HCT116 (cell line): ENCODE data around the gene MAML3. TPM values are rescaled to one million over a fixed set of nuclear protein-coding genes. Genes with fewer than 3 reads are reported as not detected.

ENCODE experiments used
- ATAC-seq: fragments of 200-7000 bp; cut with Tn5 transposase; 2 replicates; pipeline ENCODE4 v1.9.1; 2020; ENCODE audit warnings: mild to moderate bottlenecking, moderate library complexity
- BruUV-seq: library from RNA; stranded (reverse); fragments of 400-500 nt; replicated peaks from 2 replicates; lab custom pipeline; 2021; lab: Mats Ljungman, UMichigan
- CTCF ChIA-PET: fragments of 300-600 bp; sonication (Branson Sonifier 250); formaldehyde crosslinking; loops from one replicate; lab custom pipeline; 2021; ENCODE audit warnings: antibody characterized with exemption; lab: Charles Lee
- POLR2A ChIA-PET: fragments of 300-600, 350-600 bp; sonication (Branson Sonifier 250); formaldehyde crosslinking; loops from one replicate; lab custom pipeline; 2021; ENCODE audit warnings: antibody characterized with exemption; lab: Charles Lee
- RAD21 ChIA-PET, 2 experiments: fragments of 300-600 bp; sonication (Branson Sonifier 250); formaldehyde crosslinking; loops; one replicate each; lab custom pipeline; 2023; ENCODE audit warnings: low total read pairs in 2 of 2; ENCODE audit not compliant: uncharacterized antibody in 2 of 2, unreplicated experiment in 2 of 2, low non-redundant PET in 1 of 2; lab: Charles Lee
- DNase-seq: peaks from one replicate; pipeline ENCODE4 v3.0.0-alpha.2; 2010; ENCODE audit warnings: low read depth, low spot score
- H2AFZ ChIP-seq: fragments of 200-600 bp; shearing (Covaris generic), sonication (generic); 2 replicates; pipeline ENCODE4 v1.6.1; 2017; ENCODE audit warnings: low read depth, mixed run types, mixed read lengths, antibody characterized with exemption, low read length; ENCODE audit not compliant: poor library complexity, severe bottlenecking
- H3K27ac ChIP-seq: 2 replicates; pipeline ENCODE4 v1.5.1; 2012; ENCODE audit warnings: low read depth, low read length
- H3K27me3 ChIP-seq: fragments of 200-600 bp; sonication (generic); 2 replicates; pipeline ENCODE4 v1.6.1; 2016; ENCODE audit warnings: mixed run types, low read length, mixed read lengths; ENCODE audit not compliant: insufficient read depth
- H3K36me3 ChIP-seq, 2 experiments: fragments of 200-500 bp in 1 of 2; fragments of 200-600 bp in 1 of 2; sonication (Bioruptor generic) in 1 of 2; sonication (generic) in 1 of 2; 2 replicates each; pipeline versions ENCODE4 v1.5.1 to v1.6.1; 2014 to 2016; ENCODE audit warnings: low read length in 2 of 2, inconsistent platforms in 1 of 2, mixed read lengths in 1 of 2, mixed run types in 1 of 2; ENCODE audit not compliant: insufficient read depth in 2 of 2, control insufficient read depth in 1 of 2
- H3K4me1 ChIP-seq, 2 experiments: fragments of 200-600 bp in 1 of 2; sonication (generic) in 1 of 2; 2 replicates each; pipeline versions ENCODE4 v1.5.1 to v1.6.1; 2012 to 2017; ENCODE audit warnings: low read length in 2 of 2, inconsistent platforms in 1 of 2, mild to moderate bottlenecking in 1 of 2, mixed read lengths in 1 of 2, mixed run types in 1 of 2, moderate library complexity in 1 of 2; ENCODE audit not compliant: insufficient read depth in 2 of 2, control insufficient read depth in 1 of 2
- H3K4me2 ChIP-seq: fragments of 200-600 bp; sonication (generic); 2 replicates; pipeline ENCODE4 v1.6.1; 2017; ENCODE audit warnings: mixed run types, low read length, mixed read lengths
- H3K4me3 ChIP-seq, 2 experiments: fragments of 200-600 bp in 1 of 2; sonication (generic) in 1 of 2; replicated peaks in 1 of 2; 2 replicates each; pipeline ENCODE4 v1.5.1; 2011 to 2016; ENCODE audit warnings: low read length in 2 of 2, control low read depth in 1 of 2, low read depth in 1 of 2, mild to moderate bottlenecking in 1 of 2, mixed read lengths in 1 of 2, mixed run types in 1 of 2
- H3K79me2 ChIP-seq: fragments of 200-600 bp; sonication (generic); 2 replicates; pipeline ENCODE4 v1.6.1; 2017; ENCODE audit warnings: mild to moderate bottlenecking, mixed run types, low read length, moderate library complexity, mixed read lengths; ENCODE audit not compliant: insufficient read depth
- H3K9ac ChIP-seq: fragments of 200-600 bp; sonication (generic); 2 replicates; pipeline ENCODE4 v1.6.1; 2016; ENCODE audit warnings: low read length, mixed read lengths
- H3K9me2 ChIP-seq: fragments of 200-600 bp; sonication (generic), shearing (Covaris generic); 2 replicates; pipeline ENCODE4 v1.6.1; 2017; ENCODE audit warnings: mixed run types, mild to moderate bottlenecking, moderate library complexity; ENCODE audit not compliant: insufficient read depth
- H3K9me3 ChIP-seq, 2 experiments: fragments of 200-500 bp in 1 of 2; fragments of 200-600 bp in 1 of 2; sonication (Bioruptor generic) in 1 of 2; sonication (generic) in 1 of 2; 2 replicates each; pipeline ENCODE4 v1.6.1; 2014 to 2017; ENCODE audit warnings: low read length in 2 of 2, mixed read lengths in 2 of 2, inconsistent platforms in 1 of 2, low read depth in 1 of 2, mild to moderate bottlenecking in 1 of 2, mixed run types in 1 of 2, moderate library complexity in 1 of 2; ENCODE audit not compliant: control insufficient read depth in 1 of 2, insufficient read depth in 1 of 2
- H4K20me1 ChIP-seq: fragments of 200-600 bp; sonication (generic), shearing (Covaris generic); 2 replicates; pipeline ENCODE4 v1.6.1; 2017; ENCODE audit warnings: mixed run types, mild to moderate bottlenecking, moderate library complexity; ENCODE audit not compliant: insufficient read depth
- ATF3 ChIP-seq: IDR thresholded peaks from 2 replicates; pipeline ENCODE4 v1.6.1; 2012
- CEBPB ChIP-seq: IDR thresholded peaks from 2 replicates; pipeline ENCODE4 v1.6.1; 2012; ENCODE audit warnings: low read depth
- CTCF ChIP-seq, 3 experiments: fragments of 200-600 bp in 1 of 3; sonication (generic) in 1 of 3; IDR thresholded peaks in 2 of 3; conservative IDR thresholded peaks in 1 of 3; 2 replicates each; pipeline ENCODE4 v1.5.1; 2012 to 2017; ENCODE audit warnings: low read depth in 2 of 3, low read length in 2 of 3, antibody characterized with exemption in 1 of 3, borderline replicate concordance in 1 of 3, control low read depth in 1 of 3, mild to moderate bottlenecking in 1 of 3, mixed read lengths in 1 of 3, mixed run types in 1 of 3, moderate library complexity in 1 of 3; ENCODE audit not compliant: insufficient read depth in 1 of 3
- EZH2 ChIP-seq: fragments of 200-600 bp; sonication (generic); IDR thresholded peaks from 2 replicates; pipeline ENCODE4 v1.6.1; 2017; ENCODE audit warnings: antibody characterized with exemption, mixed run types
- EZH2phosphoT487 ChIP-seq: fragments of 200-600 bp; IDR thresholded peaks from 2 replicates; pipeline ENCODE4 v1.6.1; 2018; ENCODE audit warnings: antibody characterized with exemption, borderline replicate concordance
- FOSL1 ChIP-seq: IDR thresholded peaks from 2 replicates; pipeline ENCODE4 v1.6.1; 2012; ENCODE audit warnings: low read depth
- JUND ChIP-seq: IDR thresholded peaks from 2 replicates; pipeline ENCODE4 v1.6.1; 2012
- MAX ChIP-seq: IDR thresholded peaks from 2 replicates; pipeline ENCODE4 v1.6.1; 2012
- POLR2AphosphoS5 ChIP-seq: IDR thresholded peaks from 2 replicates; pipeline ENCODE4 v1.6.1; 2011; ENCODE audit warnings: mild to moderate bottlenecking, low read depth, low read length, moderate library complexity
- REST ChIP-seq: IDR thresholded peaks from 2 replicates; pipeline ENCODE4 v1.6.1; 2012; ENCODE audit warnings: low read depth
- SIN3A ChIP-seq: IDR thresholded peaks from 2 replicates; pipeline ENCODE4 v1.6.1; 2012; ENCODE audit warnings: low read depth
- SP1 ChIP-seq: IDR thresholded peaks from 2 replicates; pipeline ENCODE4 v1.6.1; 2012; ENCODE audit warnings: low read depth
- TCF7L2 ChIP-seq: IDR thresholded peaks from 2 replicates; pipeline ENCODE4 v1.7.0; 2011; ENCODE audit warnings: borderline replicate concordance, inconsistent platforms; ENCODE audit not compliant: insufficient read depth, insufficient read length; ENCODE audit errors: extremely low read depth
- YY1 ChIP-seq: IDR thresholded peaks from 2 replicates; pipeline ENCODE4 v1.6.1; 2011; ENCODE audit warnings: low read length, low read depth, moderate library complexity, mild to moderate bottlenecking; ENCODE audit not compliant: insufficient replicate concordance; ENCODE audit errors: extremely low read depth
- ZBTB33 ChIP-seq: IDR thresholded peaks from 2 replicates; pipeline ENCODE4 v1.6.1; 2011; ENCODE audit warnings: mild to moderate bottlenecking, low read length, moderate library complexity; ENCODE audit not compliant: insufficient replicate concordance; ENCODE audit errors: extremely low read depth
- ZFX ChIP-seq: fragments of 450-650 bp; IDR thresholded peaks from 2 replicates; pipeline ENCODE4 v1.6.1; 2017
- intact Hi-C: fragments of 100-400 bp; cut with micrococcal nuclease; formaldehyde crosslinking; loops from 2 replicates; pipeline ENCODE4 v1.10.0; 2022
- total RNA-seq: library from RNA; stranded (reverse); gene quantifications from one replicate; pipeline ENCODE4 v1.2.1, GENCODE V29; 2021; ENCODE audit not compliant: unreplicated experiment

MAML3 gene
- total RNA-seq, 1 experiment from 2014 or later, result 3.1 TPM

- intact Hi-C loops, result no loop called here
- H3K4me3 ChIP-seq, result no peak overlapping the region
- RAD21 ChIA-PET, result no interaction called here
- no peaks in the 10 kb centered on the region for H3K4me1 ChIP-seq
- no peak for ATAC-seq
- H2AFZ ChIP-seq, result no peak overlapping the region
- POLR2A ChIA-PET, result no interaction called here
- CTCF ChIA-PET, result no interaction called here
- H3K4me2 ChIP-seq, result no peak overlapping the region
- no peaks in the 10 kb centered on the region for H3K36me3 ChIP-seq
- no peak overlapping the region for H3K27ac ChIP-seq
- BruUV-seq, result no TSS peak
- no peak for TF ChIP-seq EZH2
- TF ChIP-seq SIN3A, result no peak
- TF ChIP-seq MAX, result no peak
- TF ChIP-seq ZFX, result no peak
- TF ChIP-seq YY1, result no peak
- TF ChIP-seq CTCF (IDR thresholded peaks at IDR 0.05 in 2 of 3, conservative IDR thresholded peaks at IDR 0.05 in 1 of 3; ENCODE audit: borderline replicate concordance in 1 of 3, insufficient read depth in 1 of 3, low read depth in 2 of 3, low read length in 2 of 3), result no peak
- TF ChIP-seq REST, result no peak
- TF ChIP-seq EZH2phosphoT487, result no peak
- no peak for TF ChIP-seq CEBPB
- TF ChIP-seq ATF3, result no peak
- no peak for TF ChIP-seq POLR2AphosphoS5
- no peak for TF ChIP-seq SP1
- TF ChIP-seq JUND, result no peak
- TF ChIP-seq FOSL1, result no peak
- TF ChIP-seq TCF7L2, result no peak
- no peak for TF ChIP-seq ZBTB33
- no peaks in the 10 kb centered on the region for H3K79me2 ChIP-seq
- no peaks in the 10 kb centered on the region for H4K20me1 ChIP-seq
- H3K9me3 ChIP-seq, result no peaks in the 10 kb centered on the region
- no peak for DNase-seq
- H3K9me2 ChIP-seq, result no peaks in the 10 kb centered on the region
- H3K27me3 ChIP-seq, result peaks cover 29% of the 10 kb centered on the region
- H3K9ac ChIP-seq, result no peak overlapping the region
Measured at GRCh38 chr4:139849219-139849618, 304.8 kb downstream of the MAML3 start.
